ENCODE measurements around the gene CCDC196.
A peak's percentile ranks its signal among the peaks of the same experiment; 100 is the strongest.

CCDC196 gene

GRCh38 chr14:66485910-66486421, at the start of gene CCDC196:
Gene CCDC196, plus strand, starts transcription at chr14:66486371. Its CDS starts 132 bp downstream, at chr14:66486503.
- DNase-seq, result no peak

GRCh38 chr14:66440801-66441200, 45.4 kb upstream of the CCDC196 start:
- DNase-seq, result no peak

- no peak for DNase-seq
These were observed 43.1 kb upstream of the CCDC196 start for GRCh38 chr14:66442953-66443571.

- no peak for DNase-seq
These were observed 42.4 kb upstream of the CCDC196 start for GRCh38 chr14:66443785-66444184.

GRCh38 chr14:66444271-66444927, 41.8 kb upstream of the CCDC196 start:
- DNase-seq, result no peak

- DNase-seq, result peak; percentile 42
These were observed 40.2 kb upstream of the CCDC196 start for GRCh38 chr14:66445936-66446335.

GRCh38 chr14:66453469-66453868, 32.7 kb upstream of the CCDC196 start:
- no peak for DNase-seq

GRCh38 chr14:66459603-66460002, 26.6 kb upstream of the CCDC196 start:
- DNase-seq, result no peak

GRCh38 chr14:66464261-66464660, 21.9 kb upstream of the CCDC196 start:
- DNase-seq, result no peak

- no peak for DNase-seq
These were observed 17.3 kb upstream of the CCDC196 start for GRCh38 chr14:66468778-66469367.

GRCh38 chr14:66471584-66471983, 14.6 kb upstream of the CCDC196 start:
- DNase-seq, result no peak

GRCh38 chr14:66472251-66472650, 13.9 kb upstream of the CCDC196 start:
- no peak for DNase-seq

GRCh38 chr14:66473223-66473622, 12.9 kb upstream of the CCDC196 start:
- no peak for DNase-seq

- no peak for DNase-seq
These were observed 9.2 kb upstream of the CCDC196 start for GRCh38 chr14:66476964-66477363.

- DNase-seq, result no peak
These were observed 8.6 kb upstream of the CCDC196 start for GRCh38 chr14:66477567-66477966.

- DNase-seq, result no peak
These were observed 3.3 kb upstream of the CCDC196 start for GRCh38 chr14:66482873-66483272.

- DNase-seq, result no peak
These were observed 2.8 kb upstream of the CCDC196 start for GRCh38 chr14:66483322-66483721.

- no peak for DNase-seq
These were observed 1.1 kb upstream of the CCDC196 start for GRCh38 chr14:66485029-66485428.

GRCh38 chr14:66487164-66487563, 993 bp downstream of the CCDC196 start:
- no peak for DNase-seq

GRCh38 chr14:66490143-66491111, 4.3 kb downstream of the CCDC196 start:
- no peak for DNase-seq

GRCh38 chr14:66493750-66494149, 7.6 kb downstream of the CCDC196 start:
- no peak for DNase-seq

- peak; percentile 77 for DNase-seq
These were observed 9.3 kb downstream of the CCDC196 start for GRCh38 chr14:66495218-66496098.
